Limb (tissue), 2 donors: Measurements from ENCODE around the gene PUM1.
A peak's percentile ranks its signal among the peaks of the same experiment; 100 is the strongest.
"Not testable (repeated sequence)": the region's sequence is repeated elsewhere in the genome, so short reads cannot be mapped to it uniquely, and the experiment has no call there.

Source experiments
- DNase-seq, 2 donors: peaks; one replicate each; pipeline ENCODE4 v3.0.0-alpha.2; 2016; ENCODE audit errors: extremely low spot score in 2 of 2

Gene PUM1

GRCh38 chr1:31065310-31066217, at the start of gene PUM1:
TSS of gene PUM1 (minus strand) at chr1:31065717. CDS start at chr1:31059566, 6,151 bp downstream.
- peak; percentile 96 to 99 for DNase-seq

DNA sequence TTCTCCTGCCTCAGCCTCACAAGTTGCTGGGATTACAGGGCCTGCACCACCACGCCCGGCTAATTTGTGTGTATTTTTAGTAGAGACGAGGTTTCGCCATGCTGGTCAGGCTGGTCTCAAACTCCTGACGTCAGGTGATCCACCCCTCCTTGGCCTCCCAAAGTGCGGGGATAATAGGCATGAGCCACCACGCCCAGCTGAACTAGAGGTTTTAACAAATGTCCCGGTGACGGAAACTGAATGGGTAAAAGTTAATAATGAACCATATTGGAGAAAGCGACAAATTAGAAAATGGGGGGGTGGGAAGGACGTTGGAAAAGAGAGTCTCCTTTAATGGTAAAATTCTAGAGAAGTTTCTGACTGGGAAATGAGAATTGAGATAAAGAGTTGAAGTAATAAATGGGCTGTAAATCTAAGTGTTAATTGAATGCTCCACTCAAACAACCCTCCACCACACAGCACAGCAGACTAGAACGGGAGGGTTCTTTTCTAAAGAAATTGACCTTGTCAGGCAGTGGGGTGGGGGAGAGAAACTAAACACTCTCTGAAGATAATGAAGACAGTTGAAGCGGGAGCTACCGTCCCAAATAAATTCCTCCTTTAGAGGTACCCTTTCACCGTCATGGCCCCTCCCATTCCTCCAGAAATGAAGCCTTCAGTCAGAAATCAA, 46.9 kb upstream of the PUM1 start:
- no peak for DNase-seq

DNA sequence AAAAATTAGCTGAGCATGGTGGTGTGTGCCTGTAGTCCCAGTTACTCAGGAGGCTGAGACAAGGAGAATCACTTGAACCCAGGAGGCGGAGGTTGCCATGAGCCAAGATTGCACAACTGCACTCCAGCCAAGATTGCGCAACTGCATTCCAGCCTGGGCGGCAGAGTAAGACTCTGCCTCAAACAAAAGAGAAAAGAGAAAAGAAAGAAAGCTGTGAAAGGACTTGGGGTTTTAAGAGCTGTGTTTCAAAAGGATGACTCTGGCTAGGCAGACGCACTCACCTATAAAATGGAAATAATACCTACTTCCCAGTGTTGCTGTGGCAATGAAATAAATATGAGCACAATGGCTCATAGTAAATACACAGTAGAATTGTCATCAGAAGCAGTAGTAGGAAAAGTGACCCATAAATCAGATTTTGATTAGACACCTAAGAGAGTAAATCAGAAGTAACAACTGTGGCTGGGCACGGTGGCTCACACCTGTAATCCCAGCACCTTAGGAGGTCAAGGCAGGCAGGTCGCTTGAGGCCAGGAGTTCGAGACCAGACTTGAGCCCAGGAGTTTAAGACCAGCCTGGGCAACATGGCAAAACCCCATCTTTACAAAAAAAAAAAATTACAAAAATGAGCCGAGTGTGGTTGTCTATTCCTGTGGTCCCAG, 45.9 kb upstream of the PUM1 start:
- no peak for DNase-seq

DNA sequence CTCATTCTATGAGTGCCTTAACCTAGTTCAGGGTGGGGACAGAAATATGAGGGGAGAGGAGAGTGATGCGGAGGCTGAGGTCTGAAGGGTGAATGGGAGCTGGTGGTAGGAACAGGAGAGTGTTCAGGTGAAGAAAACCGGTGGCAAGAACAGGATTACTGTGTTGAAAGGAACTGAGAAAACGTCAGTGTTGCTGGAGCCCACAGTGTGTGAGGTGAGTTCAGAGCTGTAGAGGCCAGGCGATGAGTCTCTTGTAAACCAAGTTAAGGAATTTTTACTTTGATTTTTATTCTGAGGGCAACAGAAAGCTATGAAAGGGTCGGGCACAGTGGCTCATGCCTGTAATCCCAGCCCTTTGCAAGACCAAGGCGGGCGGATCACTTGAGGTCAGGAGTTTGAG, 45.3 kb upstream of the PUM1 start:
- no peak for DNase-seq

DNA sequence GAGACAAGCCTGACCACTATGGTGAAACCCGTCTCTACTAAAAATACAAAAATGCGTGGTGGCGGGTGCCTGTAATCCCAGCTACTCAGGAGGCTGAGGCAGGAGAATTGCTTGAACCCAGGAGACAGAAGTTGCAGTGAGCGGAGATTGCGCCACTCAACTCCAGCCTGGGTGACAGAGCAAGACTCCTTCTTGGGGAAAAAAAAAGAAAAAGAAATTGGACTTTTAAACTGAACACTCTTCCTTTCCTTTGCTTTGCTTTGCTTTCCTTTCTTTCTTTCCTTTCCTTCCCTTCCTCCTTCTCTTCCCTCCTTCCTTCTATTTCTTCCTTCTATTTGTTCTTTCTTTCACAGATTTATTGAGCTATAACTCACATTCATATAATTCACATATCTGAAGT, 43.3 kb upstream of the PUM1 start:
- DNase-seq: no peak

- DNase-seq: no peak
Measured at GRCh38 chr1:31105646-31106045, 40.1 kb upstream of the PUM1 start.

DNA sequence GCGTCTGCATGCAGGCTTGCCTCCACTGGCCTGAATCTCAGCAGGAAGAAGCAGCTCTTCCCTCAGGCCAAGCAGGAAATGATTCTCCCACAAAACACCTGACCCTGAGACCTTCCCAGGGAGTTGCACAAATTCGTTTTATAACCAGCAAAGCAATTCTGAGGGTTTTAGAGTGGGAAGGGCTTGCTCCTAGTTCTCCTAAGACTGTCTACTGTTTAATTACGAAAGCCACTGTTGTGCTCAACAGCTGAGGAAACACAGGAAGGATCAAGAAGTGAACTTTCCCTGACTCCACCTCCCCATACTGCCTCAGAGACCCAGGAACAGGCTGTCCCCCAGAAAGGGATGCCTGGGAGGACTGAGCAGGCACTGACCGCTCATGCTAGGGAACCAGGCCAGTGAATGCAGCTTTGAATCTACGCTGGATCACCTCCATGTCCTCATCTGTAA, 37.0 kb upstream of the PUM1 start:
- no peak for DNase-seq

DNA sequence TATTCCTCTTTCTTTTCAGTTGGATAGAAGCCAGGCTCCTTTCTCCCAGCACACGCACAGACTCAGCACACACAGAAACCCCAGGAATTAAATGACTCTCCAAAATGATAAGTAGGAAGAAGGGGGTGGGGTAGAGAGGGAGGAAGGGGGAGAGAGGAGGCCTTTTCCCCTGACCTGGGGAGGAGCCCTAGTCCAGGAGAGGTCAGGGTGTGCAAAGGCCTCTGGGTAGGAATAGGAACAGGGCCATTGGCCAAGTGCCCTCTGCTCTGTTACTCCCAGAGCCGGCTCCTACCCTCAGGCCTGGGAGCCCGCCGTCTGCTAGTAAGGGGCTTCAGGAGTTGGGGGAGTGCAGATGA, 35.6 kb upstream of the PUM1 start:
- no peak for DNase-seq

- DNase-seq: no peak
Measured at GRCh38 chr1:31099293-31100032, 33.9 kb upstream of the PUM1 start.

- DNase-seq: no peak
Measured at GRCh38 chr1:31095985-31096384, 30.5 kb upstream of the PUM1 start.

DNA sequence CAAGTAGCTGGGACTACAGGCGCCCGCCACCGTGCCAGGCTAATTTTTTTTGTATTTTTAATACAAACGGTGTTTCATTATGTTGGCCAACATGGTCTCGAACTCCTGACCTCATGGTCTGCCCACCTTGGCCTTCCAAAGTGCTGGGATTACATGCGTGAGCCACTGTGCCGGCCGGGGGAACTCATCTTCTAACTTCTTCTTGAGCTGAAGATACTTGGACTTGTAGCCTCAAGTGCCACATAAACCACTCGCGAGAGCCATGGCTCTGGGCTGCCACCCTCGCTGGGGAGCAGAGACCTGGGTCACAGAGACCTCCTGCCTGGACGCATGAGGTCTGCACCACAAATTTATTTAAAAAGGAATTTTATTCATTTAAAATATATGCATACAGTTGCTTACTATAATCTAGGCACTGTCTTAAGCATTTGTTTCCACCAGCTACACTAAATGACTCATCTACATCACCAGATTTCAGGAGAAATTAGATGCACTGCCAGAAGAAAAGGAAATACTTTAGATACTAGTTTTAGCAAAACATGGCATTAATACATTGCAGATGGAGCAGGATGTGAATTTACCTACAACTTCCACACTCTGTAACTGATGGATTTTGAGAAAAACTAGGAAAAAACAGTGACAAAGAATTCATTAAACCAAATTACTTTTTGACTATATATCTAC, 29.9 kb upstream of the PUM1 start:
- peak in 1 of 2 donors; percentile 6 for DNase-seq

- not testable (repeated sequence) for DNase-seq
Measured at GRCh38 chr1:31088081-31088480, 22.6 kb upstream of the PUM1 start.

DNA sequence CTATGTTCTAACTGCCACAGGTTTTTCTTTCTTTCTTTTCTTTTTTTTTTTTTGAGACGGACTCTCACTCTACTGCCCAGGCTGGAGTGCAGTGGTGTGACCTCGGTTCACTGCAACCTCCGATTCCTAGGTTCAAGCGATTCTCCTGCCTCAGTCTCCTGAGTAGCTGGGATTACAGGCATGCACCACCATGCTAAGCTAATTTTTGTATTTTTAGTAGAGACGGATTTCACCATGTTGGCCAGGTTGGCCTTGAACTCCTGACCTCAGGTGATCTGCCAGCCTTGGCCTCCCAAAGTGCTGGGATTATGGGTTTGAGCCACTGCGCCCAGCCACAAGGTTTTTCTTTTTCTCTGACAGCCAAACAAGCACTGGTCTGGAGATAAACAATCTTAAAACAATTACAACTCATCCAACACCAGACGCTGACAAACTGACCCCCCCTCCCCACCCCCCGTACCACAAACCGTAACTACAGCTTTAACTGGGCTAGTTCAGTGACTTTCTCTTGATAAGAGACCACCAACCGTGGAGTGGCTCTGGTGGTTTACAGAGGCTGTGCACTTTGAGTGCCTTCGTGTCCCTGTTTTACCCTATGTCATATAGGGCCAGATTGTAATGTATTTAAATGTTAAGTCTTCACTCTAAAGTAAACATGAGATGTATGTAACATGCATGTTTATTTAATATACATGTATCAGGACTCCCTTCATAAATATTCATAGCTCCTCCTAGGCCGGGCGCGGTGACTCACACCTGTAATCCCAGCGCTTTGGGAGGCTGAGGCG, 19.5 kb upstream of the PUM1 start:
- DNase-seq: no peak

DNA sequence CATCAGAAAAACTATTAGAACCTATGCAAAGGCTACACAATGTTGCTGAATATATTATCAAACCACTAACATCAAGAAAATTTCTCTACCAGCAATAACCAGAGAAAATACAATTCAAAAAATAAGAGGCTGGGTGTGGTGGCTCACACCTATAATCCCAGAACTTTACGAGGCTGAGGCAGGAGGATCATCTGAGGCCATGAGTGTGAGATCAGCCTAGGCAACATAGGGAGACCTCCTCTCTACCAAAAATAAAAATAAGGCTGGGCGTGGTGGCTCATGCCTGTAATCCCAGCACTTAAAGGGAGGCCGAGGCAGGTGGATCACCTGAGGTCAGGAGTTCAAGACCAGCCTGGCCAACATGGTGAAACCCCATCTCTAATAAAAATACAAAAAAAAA, 16.9 kb upstream of the PUM1 start:
- DNase-seq: no peak

GRCh38 chr1:31073044-31073443, 7.5 kb upstream of the PUM1 start:
- no peak for DNase-seq

DNA sequence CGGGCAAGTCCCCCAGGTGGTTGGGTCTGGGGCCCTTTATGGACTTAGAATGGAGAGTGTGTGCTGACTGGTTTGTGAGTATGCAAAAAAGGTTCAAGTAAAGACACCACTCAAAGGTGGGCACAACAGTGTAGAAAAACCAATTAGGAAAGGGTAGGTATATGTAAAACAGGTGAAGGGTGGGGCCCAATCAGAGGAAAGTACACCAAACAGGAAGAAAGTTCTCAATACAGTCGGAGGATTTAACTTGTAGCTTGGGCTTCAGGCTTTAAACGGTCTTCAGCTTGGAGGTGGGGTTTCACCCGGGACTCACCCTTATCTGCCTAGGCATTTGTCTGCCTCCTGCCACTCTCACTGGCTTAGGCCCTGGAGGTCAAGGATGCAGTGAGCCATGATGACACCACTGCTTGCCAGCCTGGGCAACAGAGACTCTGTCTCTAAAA, 6.8 kb upstream of the PUM1 start:
- DNase-seq: no peak

GRCh38 chr1:31069392-31069791, 3.9 kb upstream of the PUM1 start:
- DNase-seq: no peak

- peak in 1 of 2 donors; percentile 18 for DNase-seq
Measured at GRCh38 chr1:31064718-31065309, 703 bp downstream of the PUM1 start.

DNA sequence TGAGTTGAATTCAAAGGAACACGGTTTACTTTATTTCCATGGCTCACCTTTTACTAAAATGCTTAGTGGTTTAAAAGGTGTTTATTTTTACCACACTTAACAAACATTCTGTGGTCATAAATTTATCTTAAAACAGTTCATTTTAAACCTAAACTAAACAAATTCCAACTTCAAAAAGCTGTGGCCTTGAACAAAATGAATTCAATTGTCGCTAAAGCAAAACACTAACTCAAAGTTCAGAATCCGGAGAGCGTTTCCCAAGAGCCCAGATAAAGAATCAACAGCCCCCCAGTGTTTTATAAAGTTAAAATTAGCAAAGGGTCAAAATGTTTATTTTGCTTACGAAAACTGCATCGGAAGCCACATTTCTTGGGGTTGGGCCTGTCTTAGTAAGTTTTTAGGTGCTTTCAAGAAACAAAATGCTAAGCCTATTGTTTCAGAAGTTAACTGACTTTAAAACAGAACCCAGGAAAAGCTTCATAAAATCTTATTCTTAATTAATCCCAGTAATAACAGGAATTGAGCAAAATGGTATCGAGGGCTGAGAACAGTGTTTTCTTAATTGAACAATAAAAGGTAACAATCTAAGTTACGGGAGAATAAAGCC, 1.3 kb downstream of the PUM1 start:
- DNase-seq: no peak
